ENCODE measurements around the gene ADCY2. TPM values are rescaled to one million over a fixed set of nuclear protein-coding genes. Genes with fewer than 3 reads are reported as not detected.

The ADCY2 gene
- total RNA-seq, 1 experiment from 2014 or later = not detected

GRCh38 chr5:7446913-7447312 lies 51.0 kb downstream of the ADCY2 start:
- Mint-ChIP-seq H3K27ac (ENCODE audit: low read depth, unreplicated experiment) (no peak overlapping the region), H3K4me1 (ENCODE audit: insufficient read depth, unreplicated experiment) (no peaks in the 10 kb centered on the region), H3K27me3 (ENCODE audit: insufficient read depth, unreplicated experiment) (peaks cover 7% of the 10 kb centered on the region), H3K4me3 (ENCODE audit: unreplicated experiment) (no peak overlapping the region), H3K9me3 (ENCODE audit: unreplicated experiment) (peaks cover 6% of the 10 kb centered on the region), H3K36me3 (ENCODE audit: insufficient read depth, unreplicated experiment) (no peaks in the 10 kb centered on the region)
- BruUV-seq (replicated peaks) = no TSS peak
- intact Hi-C loops (cut with micrococcal nuclease) = no loop called here
- no peak for DNase-seq (ENCODE audit: unreplicated experiment)
- no peak for TF ChIP-seq CTCF (IDR thresholded peaks at IDR 0.05; ENCODE audit: unreplicated experiment)
- POLR2A ChIA-PET = no interaction called here
- CTCF ChIA-PET = interaction anchor here (0.7 to 0.9 kb wide), 2 partner anchors 22 to 187 kb away, joined by 3 read pairs; no protein-coding TSS in a partner anchor

- intact Hi-C loops (cut with micrococcal nuclease) = no loop called here
- TF ChIP-seq CTCF (IDR thresholded peaks at IDR 0.05; ENCODE audit: unreplicated experiment) = no peak
- Mint-ChIP-seq H3K4me3 (ENCODE audit: unreplicated experiment) (no peak overlapping the region), H3K27me3 (ENCODE audit: insufficient read depth, unreplicated experiment) (no peaks in the 10 kb centered on the region), H3K9me3 (ENCODE audit: unreplicated experiment) (peaks cover 7% of the 10 kb centered on the region), H3K36me3 (ENCODE audit: insufficient read depth, unreplicated experiment) (no peaks in the 10 kb centered on the region), H3K27ac (ENCODE audit: low read depth, unreplicated experiment) (no peak overlapping the region), H3K4me1 (ENCODE audit: insufficient read depth, unreplicated experiment) (no peaks in the 10 kb centered on the region)
- no TSS peak for BruUV-seq (replicated peaks)
- ChIA-PET CTCF (no interaction called here), POLR2A (no interaction called here)
- DNase-seq (ENCODE audit: unreplicated experiment) = no peak
Observed at GRCh38 chr5:7453947-7454346, 58.0 kb downstream of the ADCY2 start.

- ChIA-PET CTCF (interaction anchor here (0.6 kb wide), 1 partner anchor 252 kb away, joined by 3 read pairs; no protein-coding TSS in a partner anchor), POLR2A (no interaction called here)
- Mint-ChIP-seq H3K4me3 (ENCODE audit: unreplicated experiment) (no peak overlapping the region), H3K36me3 (ENCODE audit: insufficient read depth, unreplicated experiment) (no peaks in the 10 kb centered on the region), H3K9me3 (ENCODE audit: unreplicated experiment) (peaks cover 7% of the 10 kb centered on the region), H3K27me3 (ENCODE audit: insufficient read depth, unreplicated experiment) (no peaks in the 10 kb centered on the region), H3K4me1 (ENCODE audit: insufficient read depth, unreplicated experiment) (no peaks in the 10 kb centered on the region), H3K27ac (ENCODE audit: low read depth, unreplicated experiment) (no peak overlapping the region)
- no peak for DNase-seq (ENCODE audit: unreplicated experiment)
- no peak for TF ChIP-seq CTCF (IDR thresholded peaks at IDR 0.05; ENCODE audit: unreplicated experiment)
- intact Hi-C loops (cut with micrococcal nuclease) = no loop called here
- BruUV-seq (replicated peaks) = no TSS peak
Observed at GRCh38 chr5:7456206-7456605, 60.3 kb downstream of the ADCY2 start.

- H3K36me3 Mint-ChIP-seq (ENCODE audit: insufficient read depth, unreplicated experiment) = no peaks in the 10 kb centered on the region
- no TSS peak for BruUV-seq (replicated peaks)
- ChIA-PET CTCF (no interaction called here), POLR2A (no interaction called here)
- no peaks in the 10 kb centered on the region for H3K4me1 Mint-ChIP-seq (ENCODE audit: insufficient read depth, unreplicated experiment)
- no peak overlapping the region for H3K27ac Mint-ChIP-seq (ENCODE audit: low read depth, unreplicated experiment)
- no peak for TF ChIP-seq CTCF (IDR thresholded peaks at IDR 0.05; ENCODE audit: unreplicated experiment)
- intact Hi-C loops (cut with micrococcal nuclease) = no loop called here
- DNase-seq (ENCODE audit: unreplicated experiment) = no peak
- no peak overlapping the region for H3K4me3 Mint-ChIP-seq (ENCODE audit: unreplicated experiment)
- H3K9me3 Mint-ChIP-seq (ENCODE audit: unreplicated experiment) = no peaks in the 10 kb centered on the region
- H3K27me3 Mint-ChIP-seq (ENCODE audit: insufficient read depth, unreplicated experiment) = no peaks in the 10 kb centered on the region
Observed at GRCh38 chr5:7461371-7461770, 65.4 kb downstream of the ADCY2 start.

Measured in MCF 10A (cell line).